H1 (cell line): ENCODE data around the gene MAD2L2. TPM values are rescaled to one million over a fixed set of nuclear protein-coding genes. Genes with fewer than 3 reads are reported as not detected.

Experiments used
- BRCA1 ChIP-seq: IDR thresholded peaks from 2 replicates; pipeline ENCODE4 v1.6.1; 2012; ENCODE audit warnings: low read depth, low read length, improper control_type of control experiment
- CBX8 ChIP-seq: fragments of 300-800, 300-1000 bp; sonication (generic); IDR thresholded peaks from 2 replicates; pipeline ENCODE4 v1.7.1; 2016; ENCODE audit warnings: low read depth, low read length, borderline replicate concordance
- CHD7 ChIP-seq: fragments of 300-600 bp; sonication (generic); IDR thresholded peaks from 2 replicates; pipeline ENCODE4 v1.7.1; 2012; ENCODE audit warnings: low read length, moderate library complexity, mild to moderate bottlenecking, inconsistent platforms; ENCODE audit not compliant: insufficient replicate concordance
- GTF2F1 ChIP-seq: IDR thresholded peaks from 2 replicates; pipeline ENCODE4 v1.6.1; 2012; ENCODE audit warnings: low read depth, low read length, improper control_type of control experiment, borderline replicate concordance
- HDAC6 ChIP-seq: IDR thresholded peaks from one replicate; pipeline ENCODE4 v1.7.1; 2012; ENCODE audit warnings: low read depth, mild to moderate bottlenecking, inconsistent platforms, low read length, moderate library complexity
- KDM5A ChIP-seq: fragments of 200-600 bp; IDR thresholded peaks from 2 replicates; pipeline ENCODE4 v1.7.1; 2012; ENCODE audit warnings: mild to moderate bottlenecking, low read length, inconsistent platforms, mixed read lengths
- MAX ChIP-seq: IDR thresholded peaks from 2 replicates; pipeline ENCODE4 v1.6.1; 2012; ENCODE audit warnings: inconsistent platforms
- NANOG ChIP-seq: IDR thresholded peaks from 2 replicates; pipeline ENCODE4 v1.6.1; 2011; ENCODE audit warnings: low read length, low read depth, mild to moderate bottlenecking, inconsistent platforms; ENCODE audit not compliant: insufficient read depth, poor library complexity, severe bottlenecking
- NRF1 ChIP-seq: IDR thresholded peaks from 2 replicates; pipeline ENCODE4 v1.6.1; 2011; ENCODE audit warnings: mild to moderate bottlenecking, low read depth, low read length, improper control_type of control experiment
- SAP30 ChIP-seq: fragments of 300-600 bp; sonication (generic); IDR thresholded peaks from 2 replicates; pipeline ENCODE4 v1.7.1; 2012; ENCODE audit warnings: low read length, moderate library complexity, mild to moderate bottlenecking, inconsistent platforms; ENCODE audit not compliant: insufficient read depth, insufficient replicate concordance
- polyA plus RNA-seq, 7 experiments: library from polyadenylated mRNA; depleted of rRNA in 3 of 7; stranded (reverse) in 5 of 7; unstranded in 2 of 7; fragments of >200 nt in 5 of 7; fragments of 200-250 nt in 2 of 7; gene quantifications; 1 replicate in 5 of 7; 2 replicates in 1 of 7; 4 replicates in 1 of 7; pipeline versions ENCODE4 v1.2.1 to v1.2.3, GENCODE V29; 2011 to 2013; ENCODE audit warnings: missing spikeins in 2 of 7, mixed read lengths in 2 of 7
- total RNA-seq: library from RNA; stranded (reverse); fragmentation: NEBNext Ultra II Directional; extraction: Animal tissue kit (Norgen Biotek cat#: 25700); gene quantifications from 2 replicates; pipeline ENCODE4 v1.2.1, GENCODE V29; 2021

Gene MAD2L2
- total and polyA plus RNA-seq, 2 of the 8 experiments (the other 6 are each of a cell fraction or from before 2014, with no cell fraction given), result 310 to 469 TPM

DNA sequence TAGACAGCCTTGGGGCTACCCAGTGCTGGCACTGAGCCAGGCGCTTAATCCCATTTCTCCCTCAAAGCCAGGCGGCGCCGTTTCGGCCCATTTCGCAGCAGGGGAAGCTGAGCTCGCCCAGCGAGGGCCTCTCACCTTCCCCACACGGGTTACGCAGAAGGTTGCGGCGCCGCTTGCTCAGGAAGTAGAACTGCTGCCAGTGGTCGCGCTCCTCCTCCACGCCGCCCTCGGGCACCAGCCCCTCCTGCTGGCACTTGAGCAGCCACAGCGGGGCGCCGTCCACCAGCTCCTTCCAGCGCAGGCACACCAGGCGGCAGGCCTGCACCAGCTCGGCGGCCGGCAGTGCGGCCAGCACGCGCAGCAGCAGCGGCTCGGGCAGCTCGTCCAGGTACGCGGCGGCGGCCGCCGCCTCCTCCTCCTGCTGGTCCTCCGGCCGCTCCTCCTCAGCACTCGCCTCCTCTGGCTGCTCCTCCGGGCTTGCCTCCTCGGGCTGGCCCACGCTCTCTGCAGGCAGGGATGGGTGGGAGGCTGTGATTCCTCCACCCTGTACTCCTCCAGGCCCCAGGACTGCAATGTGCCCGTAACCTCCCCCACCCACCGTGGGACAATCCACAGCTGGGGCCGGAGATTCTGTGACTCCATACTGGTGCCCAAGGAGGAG is 30.5 kb downstream of the MAD2L2 start (continued):
- TF ChIP-seq CHD7 (no peak), GTF2F1 (no peak), CBX8 (no peak), SAP30 (no peak), NANOG (no peak), HDAC6 (no peak), KDM5A (no peak), MAX (peak; percentile 72), BRCA1 (no peak), NRF1 (no peak)
